Measurements from ENCODE around the gene BCAS3. TPM values are rescaled to one million over a fixed set of nuclear protein-coding genes. Genes with fewer than 3 reads are reported as not detected.
"Not testable (repeated sequence)": the region's sequence is repeated elsewhere in the genome, so short reads cannot be mapped to it uniquely, and the experiment has no call there.

Gene BCAS3
- total RNA-seq, 2 experiments from 2014 or later: 6.8 to 7.1 TPM

GRCh38 chr17:60964160-60964559 is 286.5 kb downstream of the BCAS3 start:
- CTCF ChIA-PET: interaction anchor here (0.6 kb wide), 1 partner anchor 1028 kb away, joined by 3 read pairs; no protein-coding TSS in a partner anchor
- POLR2A ChIA-PET: no interaction called here
- Mint-ChIP-seq H3K9me3 (peaks cover 23% of the 10 kb centered on the region), H3K27me3 (no peaks in the 10 kb centered on the region), H3K36me3 (peaks cover 21% of the 10 kb centered on the region), H3K4me1 (ENCODE audit: low read depth) (no peaks in the 10 kb centered on the region), H3K27ac (no peak overlapping the region), H3K4me3 (no peak overlapping the region)
- intact Hi-C loops (cut with micrococcal nuclease): no loop called here
- DNase-seq: no peak

- H3K4me1 Mint-ChIP-seq (ENCODE audit: low read depth): no peaks in the 10 kb centered on the region
- intact Hi-C loops (cut with micrococcal nuclease): no loop called here
- ChIA-PET CTCF (interaction anchor here (0.6 kb wide), 1 partner anchor 423 kb away, joined by 3 read pairs; no protein-coding TSS in a partner anchor), POLR2A (no interaction called here)
- no peaks in the 10 kb centered on the region for H3K27me3 Mint-ChIP-seq
- peaks cover 16% of the 10 kb centered on the region for H3K36me3 Mint-ChIP-seq
- no peak for DNase-seq
- H3K27ac Mint-ChIP-seq: no peak overlapping the region
- no peak overlapping the region for H3K4me3 Mint-ChIP-seq
- H3K9me3 Mint-ChIP-seq: peaks cover 20% of the 10 kb centered on the region
These were observed 290.6 kb downstream of the BCAS3 start for GRCh38 chr17:60968266-60968665.

- Mint-ChIP-seq H3K4me1 (ENCODE audit: low read depth) (no peaks in the 10 kb centered on the region), H3K4me3 (no peak overlapping the region), H3K9me3 (peaks cover 14% of the 10 kb centered on the region), H3K27me3 (no peaks in the 10 kb centered on the region), H3K36me3 (peaks cover 11% of the 10 kb centered on the region), H3K27ac (no peak overlapping the region)
- ChIA-PET POLR2A (no interaction called here), CTCF (interaction anchor here (0.6 kb wide), 1 partner anchor 856 kb away, joined by 3 read pairs; no protein-coding TSS in a partner anchor)
- intact Hi-C loops (cut with micrococcal nuclease): no loop called here
- DNase-seq: no peak
These were observed 291.9 kb downstream of the BCAS3 start for GRCh38 chr17:60969500-60970037.

- Mint-ChIP-seq H3K27ac (no peak overlapping the region), H3K4me1 (ENCODE audit: low read depth) (no peaks in the 10 kb centered on the region), H3K4me3 (no peak overlapping the region), H3K36me3 (peaks cover 11% of the 10 kb centered on the region), H3K27me3 (no peaks in the 10 kb centered on the region), H3K9me3 (peaks cover 13% of the 10 kb centered on the region)
- intact Hi-C loops (cut with micrococcal nuclease): no loop called here
- ChIA-PET CTCF (interaction anchor here (1.4 to 2.5 kb wide), 5 partner anchors 13 to 442 kb away, joined by 6 to 13 read pairs (median 10); no protein-coding TSS in a partner anchor), POLR2A (no interaction called here)
- DNase-seq: no peak
These were observed 293.1 kb downstream of the BCAS3 start for GRCh38 chr17:60970741-60971140.

GRCh38 chr17:60971515-60972369 is 294.1 kb downstream of the BCAS3 start:
- Mint-ChIP-seq H3K36me3 (peaks cover 11% of the 10 kb centered on the region), H3K27ac (no peak overlapping the region), H3K9me3 (peaks cover 13% of the 10 kb centered on the region), H3K4me1 (ENCODE audit: low read depth) (no peaks in the 10 kb centered on the region), H3K4me3 (no peak overlapping the region), H3K27me3 (no peaks in the 10 kb centered on the region)
- POLR2A ChIA-PET: interaction anchor here (0.6 kb wide), 1 partner anchor 251 kb away, joined by 4 read pairs; no protein-coding TSS in a partner anchor
- intact Hi-C loops (cut with micrococcal nuclease): no loop called here
- peak; percentile 52 for DNase-seq
- CTCF ChIA-PET: interaction anchor here (0.5 to 2.5 kb wide), 16 partner anchors 11 to 478 kb away, joined by 3 to 13 read pairs (median 4); partner anchors contain the start of gene TBX2

GRCh38 chr17:60976861-60977260 is 299.2 kb downstream of the BCAS3 start:
- CTCF ChIA-PET; intact Hi-C loops (cut with micrococcal nuclease); H3K4me3 Mint-ChIP-seq; H3K4me1 Mint-ChIP-seq (ENCODE audit: low read depth); POLR2A ChIA-PET; H3K27me3 Mint-ChIP-seq; H3K36me3 Mint-ChIP-seq; DNase-seq; H3K27ac Mint-ChIP-seq; H3K9me3 Mint-ChIP-seq: not testable (repeated sequence)

GRCh38 chr17:60989379-60989778 is 311.7 kb downstream of the BCAS3 start:
- H3K9me3 Mint-ChIP-seq: no peaks in the 10 kb centered on the region
- ChIA-PET POLR2A (no interaction called here), CTCF (no interaction called here)
- H3K36me3 Mint-ChIP-seq: peaks cover 2% of the 10 kb centered on the region
- H3K4me1 Mint-ChIP-seq (ENCODE audit: low read depth): no peaks in the 10 kb centered on the region
- H3K27me3 Mint-ChIP-seq: peaks cover 1% of the 10 kb centered on the region
- intact Hi-C loops (cut with micrococcal nuclease): no loop called here
- no peak for DNase-seq
- no peak overlapping the region for H3K27ac Mint-ChIP-seq
- no peak overlapping the region for H3K4me3 Mint-ChIP-seq

GRCh38 chr17:60989846-60990245 is 312.2 kb downstream of the BCAS3 start:
- DNase-seq: no peak
- Mint-ChIP-seq H3K4me3 (no peak overlapping the region), H3K27me3 (peaks cover 1% of the 10 kb centered on the region), H3K9me3 (no peaks in the 10 kb centered on the region), H3K4me1 (ENCODE audit: low read depth) (no peaks in the 10 kb centered on the region), H3K36me3 (peaks cover 2% of the 10 kb centered on the region), H3K27ac (no peak overlapping the region)
- intact Hi-C loops (cut with micrococcal nuclease): no loop called here
- CTCF ChIA-PET: no interaction called here
- POLR2A ChIA-PET: no interaction called here

- H3K36me3 Mint-ChIP-seq: peaks cover 2% of the 10 kb centered on the region
- ChIA-PET CTCF (no interaction called here), POLR2A (no interaction called here)
- DNase-seq: no peak
- no peak overlapping the region for H3K4me3 Mint-ChIP-seq
- H3K27ac Mint-ChIP-seq: no peak overlapping the region
- no peaks in the 10 kb centered on the region for H3K9me3 Mint-ChIP-seq
- no peaks in the 10 kb centered on the region for H3K4me1 Mint-ChIP-seq (ENCODE audit: low read depth)
- no peaks in the 10 kb centered on the region for H3K27me3 Mint-ChIP-seq
- intact Hi-C loops (cut with micrococcal nuclease): no loop called here
These were observed 315.8 kb downstream of the BCAS3 start for GRCh38 chr17:60993497-60993896.

- Mint-ChIP-seq H3K4me1 (ENCODE audit: low read depth) (no peaks in the 10 kb centered on the region), H3K4me3 (no peak overlapping the region), H3K27me3 (no peaks in the 10 kb centered on the region), H3K9me3 (no peaks in the 10 kb centered on the region), H3K27ac (no peak overlapping the region), H3K36me3 (peaks cover 2% of the 10 kb centered on the region)
- ChIA-PET POLR2A (no interaction called here), CTCF (no interaction called here)
- no peak for DNase-seq
- intact Hi-C loops (cut with micrococcal nuclease): no loop called here
These were observed 318.0 kb downstream of the BCAS3 start for GRCh38 chr17:60995680-60996079.

- intact Hi-C loops (cut with micrococcal nuclease): loop anchor here (10.0 kb wide), 1 partner anchor 276 kb away; no protein-coding TSS in a partner anchor
- Mint-ChIP-seq H3K27me3 (no peaks in the 10 kb centered on the region), H3K36me3 (peaks cover 1% of the 10 kb centered on the region), H3K4me3 (no peak overlapping the region), H3K9me3 (no peaks in the 10 kb centered on the region), H3K4me1 (ENCODE audit: low read depth) (no peaks in the 10 kb centered on the region), H3K27ac (no peak overlapping the region)
- ChIA-PET CTCF (interaction anchor here (0.8 to 2.5 kb wide), 6 partner anchors 175 to 397 kb away, joined by 3 to 9 read pairs (median 5); no protein-coding TSS in a partner anchor), POLR2A (no interaction called here)
- no peak for DNase-seq
These were observed 323.3 kb downstream of the BCAS3 start for GRCh38 chr17:61000911-61001310.

- ChIA-PET CTCF (interaction anchor here (1.0 kb wide), 1 partner anchor 282 kb away, joined by 6 read pairs; no protein-coding TSS in a partner anchor), POLR2A (no interaction called here)
- Mint-ChIP-seq H3K4me3 (no peak overlapping the region), H3K27ac (no peak overlapping the region), H3K27me3 (no peaks in the 10 kb centered on the region), H3K36me3 (peaks cover 1% of the 10 kb centered on the region), H3K9me3 (no peaks in the 10 kb centered on the region), H3K4me1 (ENCODE audit: low read depth) (no peaks in the 10 kb centered on the region)
- no peak for DNase-seq
- intact Hi-C loops (cut with micrococcal nuclease): loop anchor here (1.0 to 10.0 kb wide), 3 partner anchors 278 to 388 kb away; no protein-coding TSS in a partner anchor
These were observed 324.7 kb downstream of the BCAS3 start for GRCh38 chr17:61002316-61002736.
